Dermis blood vessel endothelial cell (primary cell): ENCODE results near the gene RETNLB. TPM values are rescaled to one million over a fixed set of nuclear protein-coding genes. Genes with fewer than 3 reads are reported as not detected.

ENCODE experiments used
- total RNA-seq: library from RNA; depleted of rRNA; stranded (reverse); fragments of >200 nt; gene quantifications from 2 replicates; pipeline ENCODE4 v1.2.3, GENCODE V29; 2014

RETNLB gene
- total RNA-seq, 1 donor from 2014 or later = not detected

Other genes starting within 250 kb of the RETNLB start
- under 0.01 and 0.05 TPM in 2 replicates for gene MYH15, start 246.8 kb downstream of the RETNLB start, total RNA-seq
- 11.7 and 35.1 TPM in 2 replicates for gene CIP2A, start 168.0 kb downstream of the RETNLB start, total RNA-seq
- 3.1 and 6.8 TPM in 2 replicates for gene DZIP3, start 167.7 kb downstream of the RETNLB start, total RNA-seq
- gene TRAT1, start 65.4 kb upstream of the RETNLB start, total RNA-seq = not detected in 2 replicates
- gene GUCA1C, start 196.5 kb upstream of the RETNLB start, total RNA-seq = 0.19 TPM in 1 of 2 replicates, not detected in the other